Omental fat pad (tissue), 4 donors: Measurements from ENCODE around the gene IFIT2. TPM values are rescaled to one million over a fixed set of nuclear protein-coding genes. Genes with fewer than 3 reads are reported as not detected.

ENCODE experiments used
- ATAC-seq: fragments of 150-250 bp; one replicate; pipeline ENCODE4 v1.9.1; 2016; ENCODE audit warnings: mild to moderate bottlenecking, moderate library complexity; ENCODE audit not compliant: low FRiP score
- DNase-seq: peaks from one replicate; pipeline ENCODE4 v3.0.0-alpha.2; 2019; ENCODE audit warnings: low spot score
- total RNA-seq, 4 donors: library from RNA; depleted of rRNA; stranded (reverse); fragments of >200 nt; gene quantifications; one replicate each; pipeline ENCODE4 v1.1.0, GENCODE V29; 2016
- TF ChIP-seq, protein P1 (sequence below), 3 donors: fragments of 450-650 bp; IDR thresholded peaks; one replicate each; pipeline ENCODE4 v1.5.1; 2016 to 2017; ENCODE audit warnings: antibody characterized with exemption in 3 of 3, mild to moderate bottlenecking in 3 of 3, moderate library complexity in 2 of 3

Gene IFIT2
- total RNA-seq, 4 donors from 2014 or later = 2.3 to 17.0 (median 3.4) TPM

GRCh38 chr10:89302625-89303024, 779 bp downstream of the IFIT2 start:
- TF ChIP-seq, protein P1, sequence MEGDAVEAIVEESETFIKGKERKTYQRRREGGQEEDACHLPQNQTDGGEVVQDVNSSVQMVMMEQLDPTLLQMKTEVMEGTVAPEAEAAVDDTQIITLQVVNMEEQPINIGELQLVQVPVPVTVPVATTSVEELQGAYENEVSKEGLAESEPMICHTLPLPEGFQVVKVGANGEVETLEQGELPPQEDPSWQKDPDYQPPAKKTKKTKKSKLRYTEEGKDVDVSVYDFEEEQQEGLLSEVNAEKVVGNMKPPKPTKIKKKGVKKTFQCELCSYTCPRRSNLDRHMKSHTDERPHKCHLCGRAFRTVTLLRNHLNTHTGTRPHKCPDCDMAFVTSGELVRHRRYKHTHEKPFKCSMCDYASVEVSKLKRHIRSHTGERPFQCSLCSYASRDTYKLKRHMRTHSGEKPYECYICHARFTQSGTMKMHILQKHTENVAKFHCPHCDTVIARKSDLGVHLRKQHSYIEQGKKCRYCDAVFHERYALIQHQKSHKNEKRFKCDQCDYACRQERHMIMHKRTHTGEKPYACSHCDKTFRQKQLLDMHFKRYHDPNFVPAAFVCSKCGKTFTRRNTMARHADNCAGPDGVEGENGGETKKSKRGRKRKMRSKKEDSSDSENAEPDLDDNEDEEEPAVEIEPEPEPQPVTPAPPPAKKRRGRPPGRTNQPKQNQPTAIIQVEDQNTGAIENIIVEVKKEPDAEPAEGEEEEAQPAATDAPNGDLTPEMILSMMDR (IDR thresholded peaks at IDR 0.05) = no peak
- ATAC-seq (peak; percentile 46), DNase-seq (no peak)

GRCh38 chr10:89303161-89303560, 1.3 kb downstream of the IFIT2 start:
- TF ChIP-seq, protein P1 (IDR thresholded peaks at IDR 0.05) = no peak
- DNase-seq (no peak), ATAC-seq (no peak)

- TF ChIP-seq, protein P1 (IDR thresholded peaks at IDR 0.05) = no peak
- ATAC-seq (no peak), DNase-seq (no peak)
Observed at GRCh38 chr10:89304026-89304425, 2.2 kb downstream of the IFIT2 start.

DNA sequence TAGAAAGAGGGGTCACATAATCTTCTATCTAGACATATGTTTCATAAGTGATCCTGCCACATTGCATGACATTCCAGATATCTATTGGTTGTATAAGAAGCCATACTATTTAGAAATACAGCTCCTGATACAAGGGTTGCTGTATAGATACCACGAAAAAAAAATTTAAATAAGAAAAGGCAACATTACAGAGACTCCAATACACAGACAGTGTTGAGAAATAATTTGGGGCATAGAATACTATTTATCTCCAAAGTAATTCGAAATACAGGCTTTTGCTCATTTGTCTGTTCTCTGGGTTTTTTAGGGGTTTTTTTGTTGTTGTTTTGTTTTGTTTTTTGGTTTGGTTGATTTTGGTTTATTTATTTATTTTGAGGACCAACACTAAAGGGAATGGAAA, 2.6 kb downstream of the IFIT2 start:
- ATAC-seq = no peak
- TF ChIP-seq, protein P1 (IDR thresholded peaks at IDR 0.05) = no peak

GRCh38 chr10:89304925-89305324, 3.1 kb downstream of the IFIT2 start:
- TF ChIP-seq, protein P1 (IDR thresholded peaks at IDR 0.05) = no peak
- ATAC-seq (no peak), DNase-seq (no peak)

More for the DNA sequence above, 2.6 kb downstream of the IFIT2 start:
- no peak for DNase-seq

GRCh38 chr10:89305766-89306433, 4.1 kb downstream of the IFIT2 start:
- no peak for DNase-seq
- no peak for ATAC-seq
- TF ChIP-seq, protein P1 (IDR thresholded peaks at IDR 0.05) = no peak
